IMR-90 (cell line): ENCODE results near the gene ELL3. TPM values are rescaled to one million over a fixed set of nuclear protein-coding genes. Genes with fewer than 3 reads are reported as not detected.

ENCODE experiments used
- ATAC-seq: fragments of 200-7000 bp; cut with Tn5 transposase; 2 replicates; pipeline ENCODE4 v1.9.1; 2020; ENCODE audit warnings: low read depth, mild to moderate bottlenecking, moderate library complexity
- BruUV-seq: library from RNA; stranded (reverse); fragments of 400-500 nt; replicated peaks from 2 replicates; lab custom pipeline; 2021; lab: Mats Ljungman, UMichigan
- CTCF ChIA-PET: fragments of 300-600 bp; formaldehyde crosslinking; extraction: SDS; loops from one replicate; lab custom pipeline; 2021; ENCODE audit warnings: antibody characterized with exemption; lab: Yijun Ruan, JAX
- POLR2A ChIA-PET: fragments of 300-600 bp; sonication (Branson Sonifier 250); formaldehyde crosslinking; loops from one replicate; lab custom pipeline; 2022; ENCODE audit warnings: antibody characterized with exemption; ENCODE audit not compliant: unreplicated experiment; lab: Charles Lee
- DNase-seq: peaks from one replicate; pipeline ENCODE4 v3.0.0; 2013
- H2AFZ ChIP-seq: replicated peaks from 2 replicates; pipeline ENCODE3; 2013; ENCODE audit warnings: low read length, mild to moderate bottlenecking; ENCODE audit not compliant: poor library complexity
- H2AK5ac ChIP-seq: 2 replicates; pipeline ENCODE4 v1.6.1; 2013; ENCODE audit warnings: low read depth, low read length, inconsistent platforms
- H2AK9ac ChIP-seq: replicated peaks from 2 replicates; pipeline ENCODE3; 2013; ENCODE audit warnings: mild to moderate bottlenecking, low read depth, low read length, moderate library complexity; ENCODE audit not compliant: poor library complexity
- H2BK120ac ChIP-seq: 2 replicates; pipeline ENCODE4 v1.6.1; 2013; ENCODE audit warnings: low read depth, low read length, inconsistent platforms
- H2BK15ac ChIP-seq: 3 replicates; pipeline ENCODE4 v1.6.1; 2013; ENCODE audit warnings: low read depth, low read length, inconsistent platforms
- H2BK20ac ChIP-seq: 2 replicates; pipeline ENCODE4 v1.6.1; 2013; ENCODE audit warnings: low read depth, mild to moderate bottlenecking, inconsistent platforms, low read length, moderate library complexity
- H2BK5ac ChIP-seq: 2 replicates; pipeline ENCODE4 v1.6.1; 2013; ENCODE audit warnings: mild to moderate bottlenecking, low read depth, low read length, inconsistent platforms; ENCODE audit not compliant: poor library complexity, severe bottlenecking
- H3K14ac ChIP-seq: replicated peaks from 2 replicates; pipeline ENCODE4 v1.6.1; 2013; ENCODE audit warnings: low read depth, low read length, inconsistent platforms
- H3K18ac ChIP-seq: 2 replicates; pipeline ENCODE4 v1.6.1; 2013; ENCODE audit warnings: low read depth, low read length, control low read depth
- H3K23ac ChIP-seq: 2 replicates; pipeline ENCODE4 v1.6.1; 2013; ENCODE audit warnings: low read depth, low read length, inconsistent platforms
- H3K27ac ChIP-seq: 2 replicates; pipeline ENCODE4 v1.5.1; 2013; ENCODE audit warnings: mild to moderate bottlenecking, control low read depth, low read length; ENCODE audit not compliant: insufficient read depth
- H3K27me3 ChIP-seq: 2 replicates; pipeline ENCODE4 v1.6.1; 2013; ENCODE audit warnings: low read length; ENCODE audit not compliant: control insufficient read depth, insufficient read depth
- H3K36me3 ChIP-seq: 2 replicates; pipeline ENCODE4 v1.6.1; 2013; ENCODE audit warnings: low read length, mixed read lengths; ENCODE audit not compliant: control insufficient read depth, insufficient read depth
- H3K4ac ChIP-seq: 2 replicates; pipeline ENCODE4 v1.6.1; 2013; ENCODE audit warnings: low read depth, low read length, inconsistent platforms
- H3K4me1 ChIP-seq: 2 replicates; pipeline ENCODE4 v1.6.1; 2013; ENCODE audit warnings: low read length, mixed read lengths; ENCODE audit not compliant: control insufficient read depth, insufficient read depth
- H3K4me2 ChIP-seq: 2 replicates; pipeline ENCODE4 v1.6.1; 2013; ENCODE audit warnings: low read depth, mild to moderate bottlenecking, control low read depth, low read length, moderate library complexity
- H3K4me3 ChIP-seq: 2 replicates; pipeline ENCODE4 v1.5.1; 2013; ENCODE audit warnings: low read depth, mild to moderate bottlenecking, control low read depth, low read length, moderate library complexity; ENCODE audit not compliant: insufficient read depth
- H3K56ac ChIP-seq: 2 replicates; pipeline ENCODE4 v1.6.1; 2013; ENCODE audit warnings: low read length, inconsistent platforms; ENCODE audit not compliant: insufficient read depth; ENCODE audit errors: extremely low read depth
- H3K79me1 ChIP-seq, 2 experiments: 2 replicates each; pipeline ENCODE4 v1.6.1; 2013; ENCODE audit warnings: low read length in 2 of 2, inconsistent platforms in 1 of 2, low read depth in 1 of 2
- H3K9ac ChIP-seq: 2 replicates; pipeline ENCODE4 v1.6.1; 2013; ENCODE audit warnings: low read depth, low read length, control low read depth
- H3K9me1 ChIP-seq: 2 replicates; pipeline ENCODE4 v1.6.1; 2013; ENCODE audit warnings: low read length, inconsistent platforms; ENCODE audit not compliant: insufficient read depth
- H3K9me3 ChIP-seq: 2 replicates; pipeline ENCODE4 v1.6.1; 2013; ENCODE audit warnings: low read length; ENCODE audit not compliant: control insufficient read depth, insufficient read depth
- H4K20me1 ChIP-seq: 2 replicates; pipeline ENCODE4 v1.6.1; 2013; ENCODE audit warnings: low read length, inconsistent platforms; ENCODE audit not compliant: insufficient read depth
- H4K5ac ChIP-seq: 2 replicates; pipeline ENCODE4 v1.6.1; 2013; ENCODE audit warnings: mild to moderate bottlenecking, low read depth, low read length, control low read depth
- H4K8ac ChIP-seq, 2 experiments: 2 replicates each; pipeline ENCODE4 v1.6.1; 2013; ENCODE audit warnings: low read depth in 2 of 2, low read length in 2 of 2, control low read depth in 1 of 2, inconsistent platforms in 1 of 2
- H4K91ac ChIP-seq: 2 replicates; pipeline ENCODE4 v1.6.1; 2013; ENCODE audit warnings: low read depth, low read length, inconsistent platforms; ENCODE audit not compliant: insufficient read depth
- CEBPB ChIP-seq: IDR thresholded peaks from 2 replicates; pipeline ENCODE4 v1.6.1; 2012; ENCODE audit warnings: low read depth, low read length, improper control_type of control experiment
- MAFK ChIP-seq: IDR thresholded peaks from 2 replicates; pipeline ENCODE4 v1.6.1; 2012; ENCODE audit warnings: low read depth, low read length, improper control_type of control experiment
- MAZ ChIP-seq: IDR thresholded peaks from 2 replicates; pipeline ENCODE4 v1.6.1; 2012; ENCODE audit warnings: low read depth, mild to moderate bottlenecking, low read length, improper control_type of control experiment, moderate library complexity, borderline replicate concordance
- NFE2L2 ChIP-seq: fragments of 150-350 bp; IDR thresholded peaks from 2 replicates; pipeline ENCODE4 v1.6.1; 2016; ENCODE audit warnings: low read depth, mild to moderate bottlenecking, low read length
- WGBS, 2 experiments: methylation state at CpG; one replicate each; pipeline versions ENCODE4 v1.1.5 to v1.1.7; 2013; ENCODE audit warnings: missing lambda C conversion rate in 2 of 2; ENCODE audit not compliant: insufficient read length in 1 of 2; ENCODE audit errors: extremely low coverage in 2 of 2; 5-methylcytosine and 5-hydroxymethylcytosine counted together
- dilution Hi-C: fragments of 300-500 bp; cut with HindIII; formaldehyde crosslinking; loops from one replicate; pipeline ENCODE4 v1.14.3; 2018; ENCODE audit warnings: low sequenced_read_pairs; ENCODE audit not compliant: unreplicated experiment
- in situ Hi-C: fragments of 300-500 bp; cut with MboI; formaldehyde crosslinking; loops from 3 replicates; pipeline ENCODE4 v1.14.3; 2019; ENCODE audit warnings: low sequenced_read_pairs, inconsistent platforms, mixed read lengths
- intact Hi-C: fragments of 100-400 bp; cut with micrococcal nuclease; formaldehyde crosslinking; loops from 2 replicates; pipeline ENCODE4 v1.10.0; 2022
- polyA plus RNA-seq, 3 experiments: library from polyadenylated mRNA; depleted of rRNA; stranded (reverse); fragments of >200 nt; gene quantifications; 2 replicates each; pipeline ENCODE4 v1.2.3, GENCODE V29; 2012; ENCODE audit warnings: low replicate concordance in 1 of 3
- total RNA-seq: library from RNA; depleted of rRNA; stranded (reverse); fragments of >200 nt; gene quantifications from 2 replicates; pipeline ENCODE4 v1.2.3, GENCODE V29; 2012

Gene ELL3
- total and polyA plus RNA-seq, 2 of the 4 experiments (the other 2 are of a cell fraction): 1.2 to 1.6 TPM

GRCh38 chr15:43762824-43763223 is 13.9 kb downstream of the ELL3 start:
- no CpG with 5 or more reads among the region's 6 CpGs for WGBS, 2 experiments
- no peak overlapping the region for H3K4me3 ChIP-seq
- peak overlapping the region; percentile 73 for H2BK5ac ChIP-seq
- ChIA-PET POLR2A (no interaction called here), CTCF (no interaction called here)
- 0 out of 2 replicates have a peak overlapping the region, but pooled peaks have one; percentile 55 for H2BK120ac ChIP-seq
- H3K27ac ChIP-seq: peak overlapping the region; percentile 74; the same call in 1 of the 2 replicates
- H3K4ac ChIP-seq: peak overlapping the region; percentile 69; the same call in 1 of the 2 replicates
- H2BK15ac ChIP-seq: no peak overlapping the region
- peaks cover 12% of the 10 kb centered on the region for H3K4me1 ChIP-seq
- H3K27me3 ChIP-seq: no peaks in the 10 kb centered on the region
- in situ Hi-C loops: no loop called here
- ATAC-seq (peak; percentile 86), DNase-seq (peak; percentile 92)
- no peak overlapping the region for H4K91ac ChIP-seq
- H4K5ac ChIP-seq: no peak overlapping the region
- TF ChIP-seq NFE2L2: no peak
- TF ChIP-seq MAFK: peak; percentile 96
- TF ChIP-seq CEBPB: no peak
- no peak for TF ChIP-seq MAZ
- no peaks in the 10 kb centered on the region for H3K9me1 ChIP-seq
- no peak overlapping the region; the same call in 1 of the 2 replicates for H3K14ac ChIP-seq
- peaks cover 44% of the 10 kb centered on the region for H3K36me3 ChIP-seq
- H2AK9ac ChIP-seq: no peak overlapping the region
- H3K56ac ChIP-seq: no peak overlapping the region
- H3K4me2 ChIP-seq: peak overlapping the region; percentile 74
- intact Hi-C loops: loop anchor here (10.0 kb wide), 1 partner anchor 318 kb away; no protein-coding TSS in a partner anchor
- H3K18ac ChIP-seq: no peak overlapping the region
- H3K23ac ChIP-seq: 0 out of 2 replicates have a peak overlapping the region, but pooled peaks have one; percentile 32
- H3K79me1 ChIP-seq: peaks cover 15 to 43% of the 10 kb centered on the region in 2 experiments
- 0 out of 4 replicates have a peak overlapping the region, but pooled peaks of 1 of the 2 experiments have one; percentile 31 for H4K8ac ChIP-seq
- no peak overlapping the region for H2AFZ ChIP-seq
- peak overlapping the region; percentile 29; the same call in 1 of the 2 replicates for H2BK20ac ChIP-seq
- H3K9me3 ChIP-seq: no peaks in the 10 kb centered on the region
- H3K9ac ChIP-seq: no peak overlapping the region
- peaks cover 30% of the 10 kb centered on the region for H4K20me1 ChIP-seq
- no peak overlapping the region for H2AK5ac ChIP-seq
- no TSS peak for BruUV-seq
- dilution Hi-C loops: no loop called here
